NCI-H1105 treated with DMSO at 0.1 percent for 48 hours (cell line): Measurements from ENCODE around the gene ELL2.
A peak's percentile ranks its signal among the peaks of the same experiment; 100 is the strongest.

Source experiments
- DNase-seq: peaks from one replicate; lab custom pipeline; 2025; lab: John Stamatoyannopoulos, UW

The ELL2 gene

GRCh38 chr5:95983080-95983479 lies 21.4 kb upstream of the ELL2 start:
- DNase-seq, result no peak

- no peak for DNase-seq
Observed at GRCh38 chr5:95976606-95977005, 15.0 kb upstream of the ELL2 start.

GRCh38 chr5:95975703-95976102 lies 14.1 kb upstream of the ELL2 start:
- DNase-seq, result no peak

GRCh38 chr5:95973793-95974325 lies 12.2 kb upstream of the ELL2 start:
- DNase-seq, result no peak

GRCh38 chr5:95972196-95972595 lies 10.5 kb upstream of the ELL2 start:
- DNase-seq, result no peak

- DNase-seq, result no peak
Observed at GRCh38 chr5:95970359-95970704, 8.7 kb upstream of the ELL2 start.

GRCh38 chr5:95969651-95970358 lies 8.2 kb upstream of the ELL2 start:
- DNase-seq, result no peak

GRCh38 chr5:95969055-95969454 lies 7.4 kb upstream of the ELL2 start:
- no peak for DNase-seq

GRCh38 chr5:95967236-95967635 lies 5.6 kb upstream of the ELL2 start:
- DNase-seq, result no peak

GRCh38 chr5:95966005-95966404 lies 4.4 kb upstream of the ELL2 start:
- no peak for DNase-seq

- DNase-seq, result no peak
Observed at GRCh38 chr5:95963650-95964410, 2.2 kb upstream of the ELL2 start.

- no peak for DNase-seq
Observed at GRCh38 chr5:95962785-95963184, 1.1 kb upstream of the ELL2 start.

- DNase-seq, result no peak
Observed at GRCh38 chr5:95962475-95962773, 773 bp upstream of the ELL2 start.

- peak; percentile 19 for DNase-seq
Observed at GRCh38 chr5:95960667-95961616, 709 bp downstream of the ELL2 start.

GRCh38 chr5:95959888-95960666 lies 1.6 kb downstream of the ELL2 start:
- DNase-seq, result no peak

GRCh38 chr5:95959051-95959887 lies 2.4 kb downstream of the ELL2 start:
- no peak for DNase-seq

GRCh38 chr5:95958310-95959014 lies 3.2 kb downstream of the ELL2 start:
- no peak for DNase-seq

GRCh38 chr5:95957561-95958203 lies 4.0 kb downstream of the ELL2 start:
- no peak for DNase-seq

GRCh38 chr5:95956900-95957293 lies 4.8 kb downstream of the ELL2 start:
- DNase-seq, result no peak
